GM10266 (cell line): ENCODE results near the gene ITPA.

Experiments used
- DNase-seq: peaks from one replicate; pipeline ENCODE4 v3.0.0; 2012; ENCODE audit errors: extremely low spot score
- TF ChIP-seq, protein P1 (sequence below): IDR thresholded peaks from 2 replicates; pipeline ENCODE4 v1.5.1; 2012; ENCODE audit warnings: mild to moderate bottlenecking, low read depth; ENCODE audit not compliant: control insufficient read depth, insufficient read depth; ENCODE audit errors: missing control alignments

The ITPA gene

DNA sequence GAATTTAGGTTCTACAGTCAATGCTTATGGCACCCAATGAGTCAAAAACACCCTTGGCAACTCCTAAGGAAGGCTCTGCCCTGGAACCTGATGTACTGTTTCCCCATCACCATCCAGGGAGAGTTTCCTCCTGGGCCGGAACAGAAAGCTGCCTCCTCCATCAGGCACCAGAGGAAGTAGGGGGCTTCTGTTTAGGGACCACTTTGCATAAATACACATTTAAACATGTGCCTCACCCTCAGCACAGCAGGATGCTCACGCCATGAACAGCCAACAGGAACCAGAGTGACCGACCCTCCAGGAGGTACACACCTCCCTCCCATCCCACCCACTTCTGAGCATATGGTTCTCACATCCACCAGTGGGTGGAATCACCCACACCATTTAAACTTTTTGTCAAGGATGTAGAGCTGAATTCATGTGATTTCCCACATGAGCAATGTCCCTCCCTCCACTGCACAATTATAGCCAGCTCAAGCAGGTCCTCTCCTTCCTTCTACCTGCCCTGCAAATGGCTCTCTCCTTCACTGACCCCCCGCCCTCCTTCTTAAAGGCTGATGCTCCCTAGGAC lies 19.7 kb upstream of the ITPA start:
- DNase-seq = no peak
- TF ChIP-seq, protein P1, sequence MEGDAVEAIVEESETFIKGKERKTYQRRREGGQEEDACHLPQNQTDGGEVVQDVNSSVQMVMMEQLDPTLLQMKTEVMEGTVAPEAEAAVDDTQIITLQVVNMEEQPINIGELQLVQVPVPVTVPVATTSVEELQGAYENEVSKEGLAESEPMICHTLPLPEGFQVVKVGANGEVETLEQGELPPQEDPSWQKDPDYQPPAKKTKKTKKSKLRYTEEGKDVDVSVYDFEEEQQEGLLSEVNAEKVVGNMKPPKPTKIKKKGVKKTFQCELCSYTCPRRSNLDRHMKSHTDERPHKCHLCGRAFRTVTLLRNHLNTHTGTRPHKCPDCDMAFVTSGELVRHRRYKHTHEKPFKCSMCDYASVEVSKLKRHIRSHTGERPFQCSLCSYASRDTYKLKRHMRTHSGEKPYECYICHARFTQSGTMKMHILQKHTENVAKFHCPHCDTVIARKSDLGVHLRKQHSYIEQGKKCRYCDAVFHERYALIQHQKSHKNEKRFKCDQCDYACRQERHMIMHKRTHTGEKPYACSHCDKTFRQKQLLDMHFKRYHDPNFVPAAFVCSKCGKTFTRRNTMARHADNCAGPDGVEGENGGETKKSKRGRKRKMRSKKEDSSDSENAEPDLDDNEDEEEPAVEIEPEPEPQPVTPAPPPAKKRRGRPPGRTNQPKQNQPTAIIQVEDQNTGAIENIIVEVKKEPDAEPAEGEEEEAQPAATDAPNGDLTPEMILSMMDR = no peak

DNA sequence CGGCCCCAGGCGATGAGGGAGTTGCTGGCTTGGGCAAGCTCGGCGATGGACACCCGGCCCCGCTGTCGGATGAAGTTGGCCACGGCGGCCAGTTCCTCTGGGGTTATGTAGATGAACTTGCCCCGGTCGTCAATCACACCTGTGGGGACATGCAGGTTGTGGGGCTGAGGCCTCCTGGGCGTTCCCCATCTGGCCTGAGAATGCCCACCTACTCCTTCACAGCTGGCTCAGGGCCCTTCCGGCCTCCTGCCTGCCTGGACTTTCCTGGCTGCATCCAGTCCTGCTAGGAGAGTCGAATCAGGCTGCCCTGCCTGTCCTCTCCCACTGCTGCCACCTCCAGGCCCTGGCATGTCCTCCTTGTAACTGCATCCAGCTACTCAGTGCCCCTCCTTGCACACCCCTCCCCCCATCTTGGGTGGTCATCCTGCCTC lies 18.6 kb upstream of the ITPA start:
- DNase-seq = no peak
- TF ChIP-seq, protein P1 = no peak

DNA sequence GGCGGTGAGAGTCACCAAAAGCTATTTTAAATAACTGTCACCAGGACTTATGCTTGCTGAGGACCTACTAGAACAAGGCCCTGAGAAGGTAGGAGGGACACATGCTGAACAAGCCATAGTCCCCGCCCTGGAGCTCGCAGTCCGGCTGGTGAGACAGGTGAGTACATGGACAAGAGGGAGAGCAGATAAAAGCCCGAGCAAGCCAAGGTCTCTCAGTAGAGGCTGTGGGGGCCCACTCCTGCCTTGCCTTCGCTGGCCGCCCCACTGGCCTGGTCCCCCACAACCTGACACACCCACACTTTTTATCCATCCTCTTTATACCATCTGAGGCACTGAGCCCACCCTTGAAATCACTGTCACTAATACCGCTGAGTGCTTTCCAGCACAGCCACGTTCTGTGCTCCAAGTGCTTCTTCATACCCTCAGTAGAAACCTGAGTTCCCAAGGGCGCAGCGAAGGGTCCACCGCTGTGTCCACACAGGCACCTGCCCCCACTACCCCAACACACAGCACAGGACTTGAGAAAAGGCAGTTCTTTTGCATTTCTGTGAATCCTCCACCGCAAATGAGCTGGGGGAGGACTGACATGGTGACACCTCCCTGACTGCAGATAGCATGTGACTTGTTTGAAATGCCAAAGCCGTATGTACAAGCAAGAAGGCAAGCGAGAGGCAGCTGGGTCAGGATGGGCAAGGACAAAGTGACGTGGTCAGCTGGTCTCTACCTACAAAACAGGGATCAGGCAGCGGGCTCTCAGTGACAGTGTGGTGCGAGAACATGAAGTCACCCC lies 16.9 kb upstream of the ITPA start:
- TF ChIP-seq, protein P1 = no peak

DNA sequence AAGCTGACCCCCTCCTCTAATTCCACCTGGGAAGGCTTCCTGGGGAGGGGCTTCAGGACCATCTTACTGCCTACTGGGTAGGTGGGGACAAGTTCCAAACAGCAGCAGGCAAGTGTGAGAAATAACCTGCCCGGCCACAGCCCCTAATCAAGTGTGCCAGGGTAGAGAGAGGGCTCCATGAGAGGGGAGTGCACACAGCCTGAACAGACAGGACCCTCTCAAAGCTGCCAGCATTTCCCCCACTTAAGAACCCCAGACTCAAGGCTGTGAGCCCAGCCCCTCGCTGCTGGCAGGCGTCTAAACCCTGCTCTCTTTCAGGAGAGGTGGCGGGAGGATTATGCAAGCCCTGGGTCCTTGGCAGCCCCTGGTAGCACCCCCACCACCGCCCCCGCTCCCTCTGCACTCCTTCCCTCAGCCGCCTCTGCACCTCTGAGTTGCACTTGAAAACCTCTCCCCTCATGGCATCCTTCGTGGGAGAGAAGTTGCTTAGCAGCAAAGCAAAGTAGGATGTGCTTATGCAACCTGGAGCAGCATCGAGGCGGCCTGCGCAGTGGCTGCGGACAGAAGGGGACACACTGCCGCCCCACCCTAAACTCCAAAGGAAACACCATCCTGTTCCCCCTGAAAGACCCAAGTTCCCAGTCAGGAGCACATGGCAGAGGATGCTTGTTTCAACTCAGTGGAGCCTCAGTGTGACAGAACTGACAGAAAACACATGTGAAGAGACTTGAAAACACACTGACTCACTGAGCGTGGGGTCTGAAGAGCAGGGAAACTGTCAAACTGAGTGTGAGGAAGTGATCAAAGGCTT lies 15.3 kb upstream of the ITPA start:
- TF ChIP-seq, protein P1 = no peak
- DNase-seq = no peak

More for the DNA sequence above, 16.9 kb upstream of the ITPA start:
- no peak for DNase-seq

DNA sequence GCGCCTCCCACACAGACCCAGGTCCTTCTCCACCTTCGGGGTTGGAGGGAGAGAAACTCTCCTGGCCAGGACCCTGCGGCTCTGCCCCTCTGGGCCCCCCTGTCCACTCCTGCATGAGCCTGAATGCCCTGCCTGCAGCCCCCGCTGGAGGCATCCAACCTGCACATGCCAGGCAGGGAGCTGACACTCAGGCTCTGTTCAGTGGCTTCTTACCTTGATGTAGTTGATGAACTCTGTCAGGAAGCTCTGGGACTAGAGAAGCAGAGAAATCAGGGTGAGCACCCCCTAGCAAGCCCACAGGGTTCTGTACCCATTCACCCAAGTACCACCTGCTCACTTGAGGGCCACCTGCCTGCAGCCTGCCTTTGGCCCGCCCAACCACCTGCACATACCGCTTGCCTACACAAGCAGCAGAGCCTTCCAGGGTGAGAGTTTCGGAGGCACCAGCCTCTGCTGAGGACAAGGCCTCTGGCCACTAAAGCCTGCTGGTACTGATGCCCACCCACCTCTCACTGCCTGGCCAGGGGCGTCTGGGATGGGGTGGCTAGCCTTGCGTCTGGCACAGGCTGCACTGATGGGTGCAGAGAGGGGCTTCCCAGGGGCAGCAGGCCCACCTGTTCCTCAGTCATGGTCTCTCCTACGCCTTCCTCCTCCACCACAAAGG lies 14.5 kb upstream of the ITPA start:
- DNase-seq = no peak
- TF ChIP-seq, protein P1 = no peak

DNA sequence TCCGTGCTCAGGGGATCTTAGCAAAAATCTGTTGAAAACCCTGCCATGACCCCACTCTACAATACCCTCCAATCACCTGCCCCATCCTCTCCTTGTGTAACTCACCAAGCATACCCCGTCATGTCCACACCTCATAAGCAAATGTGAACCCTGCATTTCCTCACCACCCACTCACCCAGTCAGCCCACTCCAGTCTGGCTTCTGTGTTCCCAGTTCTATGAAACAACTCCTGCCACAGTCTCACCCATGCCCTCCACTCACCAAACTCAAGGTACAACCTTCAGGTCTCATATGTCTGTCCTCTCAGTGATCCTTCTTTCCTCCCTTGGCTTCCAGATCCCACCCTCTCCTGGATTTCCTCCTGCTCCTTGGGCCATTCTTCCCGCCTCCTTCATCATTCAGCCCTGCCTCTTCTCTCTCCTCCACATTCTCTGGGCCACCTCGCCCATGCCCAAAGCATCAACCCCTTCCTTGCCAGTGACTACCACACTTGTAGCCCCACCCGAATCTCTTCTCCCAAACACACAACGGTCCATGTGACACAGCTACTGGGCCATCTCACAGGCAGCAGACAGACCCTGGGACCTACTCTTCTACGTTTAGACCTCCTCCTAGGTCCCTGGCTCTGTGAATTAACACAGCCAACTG lies 13.6 kb upstream of the ITPA start:
- no peak for DNase-seq
- TF ChIP-seq, protein P1 = no peak
